Urinary bladder (tissue), 4 donors: ENCODE results near the gene YAE1. TPM values are rescaled to one million over a fixed set of nuclear protein-coding genes. Genes with fewer than 3 reads are reported as not detected.

Experiments
- DNase-seq: peaks from one replicate; pipeline ENCODE4 v3.0.0-alpha.2; 2015; ENCODE audit errors: extremely low spot score
- H3K27ac ChIP-seq: one replicate; pipeline ENCODE4 v1.5.1; 2013; ENCODE audit warnings: low read depth, mild to moderate bottlenecking, moderate library complexity
- H3K36me3 ChIP-seq: one replicate; pipeline ENCODE4 v1.6.1; 2013; ENCODE audit warnings: mild to moderate bottlenecking, moderate library complexity; ENCODE audit not compliant: insufficient read depth
- H3K4me1 ChIP-seq: one replicate; pipeline ENCODE4 v1.6.1; 2013; ENCODE audit warnings: mild to moderate bottlenecking, moderate library complexity; ENCODE audit not compliant: insufficient read depth
- H3K4me3 ChIP-seq: one replicate; pipeline ENCODE4 v1.5.1; 2013; ENCODE audit warnings: low read depth, low read length
- WGBS: extraction: QIAGEN DNeasy Blood & Tissue Kit; methylation state at CpG from one replicate; pipeline ENCODE4 v1.1.7; 2013; 5-methylcytosine and 5-hydroxymethylcytosine counted together
- polyA plus RNA-seq: library from polyadenylated mRNA; stranded (reverse); fragments of 200-250 nt; gene quantifications from one replicate; pipeline ENCODE4 v1.2.3, GENCODE V29; 2013
- total RNA-seq: library from RNA; depleted of rRNA; stranded (reverse); fragments of >200 nt; gene quantifications from one replicate; pipeline ENCODE4 v1.2.3, GENCODE V29; 2014
- donor health status: healthy with polysubstance abuse.
- donor health status: healthy.

YAE1 gene
- total and polyA plus RNA-seq, 2 donors, result 26.0 to 53.6 TPM

DNA sequence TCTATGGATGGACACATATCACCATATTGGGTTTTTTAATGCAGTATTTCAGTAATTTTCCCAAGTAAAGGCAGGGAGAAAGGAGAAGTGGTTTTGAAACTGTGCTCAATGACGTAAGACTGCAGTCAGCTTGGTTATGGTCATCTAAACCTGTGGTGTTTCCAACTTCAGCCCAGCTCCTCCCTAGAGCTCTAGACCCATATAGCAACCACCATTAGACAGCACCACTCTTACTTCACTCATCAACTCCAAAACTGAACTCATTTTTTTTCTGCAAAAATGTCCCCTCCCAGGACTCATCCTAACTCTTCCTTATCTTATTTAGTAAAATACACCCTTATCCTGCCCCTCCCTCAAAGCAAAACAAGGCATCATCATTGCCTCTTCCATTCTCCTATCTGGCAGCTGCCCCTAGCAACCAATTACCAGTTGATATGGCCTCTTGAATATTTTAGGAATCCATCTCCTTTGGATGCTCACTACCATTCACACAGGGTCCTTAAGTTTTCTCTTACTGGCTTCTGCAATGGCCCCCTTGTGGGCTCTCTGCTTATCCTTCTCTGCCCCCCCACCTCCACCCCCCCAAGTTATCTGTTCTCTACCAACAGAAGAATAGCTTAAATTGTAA, 55.7 kb downstream of the YAE1 start:
- DNase-seq, result no peak
- Histone ChIP-seq H3K4me1 (no peaks in the 10 kb centered on the region), H3K36me3 (no peaks in the 10 kb centered on the region), H3K4me3 (no peak overlapping the region), H3K27ac (no peak overlapping the region)
- WGBS, result 86% methylated on average over 1 of the region's 1 CpG

Other genes starting within 250 kb of the YAE1 start
- gene RALA, start 57.2 kb downstream of the YAE1 start, total RNA-seq, result 32.7 TPM
- 23.5 TPM for gene RALA, start 57.2 kb downstream of the YAE1 start, polyA plus RNA-seq